ENCODE measurements around the gene RNF213.

Gene RNF213

GRCh38 chr17:80265205-80266068 is 4.8 kb downstream of the RNF213 start:
- peak overlapping the region; percentile 99 for H3K27ac ChIP-seq
- H3K9ac ChIP-seq: no peak overlapping the region
- peak overlapping the region; percentile 92 for H3K4me3 ChIP-seq (ENCODE audit: low read depth, low read length)

GRCh38 chr17:80267391-80267790 is 6.7 kb downstream of the RNF213 start:
- Histone ChIP-seq H3K4me2 (ENCODE audit: low read length) (no peak overlapping the region), H3K79me2 (peaks cover 59% of the 10 kb centered on the region), H3K9me3 (ENCODE audit: control insufficient read depth, low read length) (no peaks in the 10 kb centered on the region), H2AFZ (no peak overlapping the region), H3K4me3 (ENCODE audit: low read depth, low read length) (no peak overlapping the region), H3K27ac (no peak overlapping the region), H3K4me1 (peaks cover 32% of the 10 kb centered on the region), H3K36me3 (ENCODE audit: control insufficient read depth, insufficient read depth, low read length) (no peaks in the 10 kb centered on the region), H3K9ac (no peak overlapping the region), H3K27me3 (ENCODE audit: control insufficient read depth, insufficient read depth, low read length) (no peaks in the 10 kb centered on the region)
- TF ChIP-seq, protein P1, sequence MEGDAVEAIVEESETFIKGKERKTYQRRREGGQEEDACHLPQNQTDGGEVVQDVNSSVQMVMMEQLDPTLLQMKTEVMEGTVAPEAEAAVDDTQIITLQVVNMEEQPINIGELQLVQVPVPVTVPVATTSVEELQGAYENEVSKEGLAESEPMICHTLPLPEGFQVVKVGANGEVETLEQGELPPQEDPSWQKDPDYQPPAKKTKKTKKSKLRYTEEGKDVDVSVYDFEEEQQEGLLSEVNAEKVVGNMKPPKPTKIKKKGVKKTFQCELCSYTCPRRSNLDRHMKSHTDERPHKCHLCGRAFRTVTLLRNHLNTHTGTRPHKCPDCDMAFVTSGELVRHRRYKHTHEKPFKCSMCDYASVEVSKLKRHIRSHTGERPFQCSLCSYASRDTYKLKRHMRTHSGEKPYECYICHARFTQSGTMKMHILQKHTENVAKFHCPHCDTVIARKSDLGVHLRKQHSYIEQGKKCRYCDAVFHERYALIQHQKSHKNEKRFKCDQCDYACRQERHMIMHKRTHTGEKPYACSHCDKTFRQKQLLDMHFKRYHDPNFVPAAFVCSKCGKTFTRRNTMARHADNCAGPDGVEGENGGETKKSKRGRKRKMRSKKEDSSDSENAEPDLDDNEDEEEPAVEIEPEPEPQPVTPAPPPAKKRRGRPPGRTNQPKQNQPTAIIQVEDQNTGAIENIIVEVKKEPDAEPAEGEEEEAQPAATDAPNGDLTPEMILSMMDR (IDR thresholded peaks at IDR 0.05): no peak

More at GRCh38 chr17:80265205-80266068, 4.8 kb downstream of the RNF213 start:
- TF ChIP-seq, protein P1 (IDR thresholded peaks at IDR 0.05): no peak
- Histone ChIP-seq H3K9me3 (ENCODE audit: control insufficient read depth, low read length) (no peaks in the 10 kb centered on the region), H3K4me2 (ENCODE audit: low read length) (peak overlapping the region; percentile 99), H3K36me3 (ENCODE audit: control insufficient read depth, insufficient read depth, low read length) (no peaks in the 10 kb centered on the region), H3K79me2 (peaks cover 50% of the 10 kb centered on the region), H2AFZ (no peak overlapping the region), H3K4me1 (peaks cover 37% of the 10 kb centered on the region), H3K27me3 (ENCODE audit: control insufficient read depth, insufficient read depth, low read length) (no peaks in the 10 kb centered on the region)

GRCh38 chr17:80268427-80268826 is 7.8 kb downstream of the RNF213 start:
- peaks cover 24% of the 10 kb centered on the region for H3K4me1 ChIP-seq
- peak overlapping the region; percentile 21 for H3K27ac ChIP-seq
- H2AFZ ChIP-seq: no peak overlapping the region
- H3K4me2 ChIP-seq (ENCODE audit: low read length): no peak overlapping the region
- H3K36me3 ChIP-seq (ENCODE audit: control insufficient read depth, insufficient read depth, low read length): no peaks in the 10 kb centered on the region
- H3K27me3 ChIP-seq (ENCODE audit: control insufficient read depth, insufficient read depth, low read length): no peaks in the 10 kb centered on the region
- no peak overlapping the region for H3K9ac ChIP-seq
- TF ChIP-seq, protein P1 (IDR thresholded peaks at IDR 0.05): no peak
- H3K4me3 ChIP-seq (ENCODE audit: low read depth, low read length): no peak overlapping the region
- H3K9me3 ChIP-seq (ENCODE audit: control insufficient read depth, low read length): no peaks in the 10 kb centered on the region
- H3K79me2 ChIP-seq: peaks cover 64% of the 10 kb centered on the region

DNA sequence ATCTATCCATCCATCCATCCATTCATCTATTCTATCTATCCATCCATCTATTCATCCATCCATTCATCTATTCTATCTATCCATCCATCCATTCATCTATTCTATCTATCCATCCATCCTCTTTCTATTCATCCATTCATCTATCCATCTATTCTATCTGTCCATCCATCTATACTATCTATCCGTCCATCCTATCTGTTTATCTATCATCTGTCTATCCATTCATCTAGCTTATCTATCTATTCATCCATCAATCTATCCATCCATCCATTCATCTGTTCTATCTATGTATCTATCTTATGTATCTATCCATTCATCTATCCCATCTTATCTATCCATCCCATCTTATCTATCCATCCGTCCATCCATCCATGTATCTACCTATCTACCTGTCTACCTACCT is 8.8 kb downstream of the RNF213 start:
- H3K9ac ChIP-seq: no peak overlapping the region
- H3K79me2 ChIP-seq: peaks cover 70% of the 10 kb centered on the region
- no peaks in the 10 kb centered on the region for H3K36me3 ChIP-seq (ENCODE audit: control insufficient read depth, insufficient read depth, low read length)
- peak overlapping the region; percentile 36 for H3K27ac ChIP-seq
- peaks cover 30% of the 10 kb centered on the region for H3K4me1 ChIP-seq
- TF ChIP-seq, protein P1 (IDR thresholded peaks at IDR 0.05): no peak
- H3K4me2 ChIP-seq (ENCODE audit: low read length): no peak overlapping the region
- H2AFZ ChIP-seq: no peak overlapping the region
- H3K9me3 ChIP-seq (ENCODE audit: control insufficient read depth, low read length): no peaks in the 10 kb centered on the region
- H3K27me3 ChIP-seq (ENCODE audit: control insufficient read depth, insufficient read depth, low read length): no peaks in the 10 kb centered on the region
- H3K4me3 ChIP-seq (ENCODE audit: low read depth, low read length): peak overlapping the region; percentile 28
